ENCODE measurements around the gene NT5C. TPM values are rescaled to one million over a fixed set of nuclear protein-coding genes. Genes with fewer than 3 reads are reported as not detected.
"Not testable (repeated sequence)": the region's sequence is repeated elsewhere in the genome, so short reads cannot be mapped to it uniquely, and the experiment has no call there.

NT5C gene
- total RNA-seq, 1 donor: 24.3 TPM

GRCh38 chr17:75132018-75133000 is 767 bp upstream of the NT5C start:
- H3K27me3 ChIP-seq (ENCODE audit: insufficient read depth, low read length); H3K9me3 ChIP-seq (ENCODE audit: low read depth, low read length): not testable (repeated sequence)
- Histone ChIP-seq H3K4me1 (ENCODE audit: insufficient read depth, low read length) (peaks cover 17% of the 10 kb centered on the region), H3K4me3 (ENCODE audit: low read length) (peak overlapping the region; percentile 70)

- Histone ChIP-seq H3K4me1 (ENCODE audit: insufficient read depth, low read length) (peaks cover 27% of the 10 kb centered on the region), H3K4me3 (ENCODE audit: low read length) (peak overlapping the region; percentile 70), H3K9me3 (ENCODE audit: low read depth, low read length) (no peaks in the 10 kb centered on the region), H3K27me3 (ENCODE audit: insufficient read depth, low read length) (no peaks in the 10 kb centered on the region)
Observed at GRCh38 chr17:75130632-75131277, 787 bp downstream of the NT5C start.

- no peak overlapping the region for H3K4me3 ChIP-seq (ENCODE audit: low read length)
- no peaks in the 10 kb centered on the region for H3K27me3 ChIP-seq (ENCODE audit: insufficient read depth, low read length)
- H3K4me1 ChIP-seq (ENCODE audit: insufficient read depth, low read length): peaks cover 33% of the 10 kb centered on the region
- no peaks in the 10 kb centered on the region for H3K9me3 ChIP-seq (ENCODE audit: low read depth, low read length)
Observed at GRCh38 chr17:75130059-75130631, 1.4 kb downstream of the NT5C start.

- no peaks in the 10 kb centered on the region for H3K27me3 ChIP-seq (ENCODE audit: insufficient read depth, low read length)
- no peaks in the 10 kb centered on the region for H3K9me3 ChIP-seq (ENCODE audit: low read depth, low read length)
- H3K4me3 ChIP-seq (ENCODE audit: low read length): no peak overlapping the region
- H3K4me1 ChIP-seq (ENCODE audit: insufficient read depth, low read length): peaks cover 39% of the 10 kb centered on the region
Observed at GRCh38 chr17:75129576-75129975, 2.0 kb downstream of the NT5C start.

- Histone ChIP-seq H3K9me3 (ENCODE audit: low read depth, low read length) (no peaks in the 10 kb centered on the region), H3K4me1 (ENCODE audit: insufficient read depth, low read length) (peaks cover 46% of the 10 kb centered on the region), H3K27me3 (ENCODE audit: insufficient read depth, low read length) (no peaks in the 10 kb centered on the region), H3K4me3 (ENCODE audit: low read length) (no peak overlapping the region)
Observed at GRCh38 chr17:75128694-75129505, 2.6 kb downstream of the NT5C start.

- H3K4me1 ChIP-seq (ENCODE audit: insufficient read depth, low read length): peaks cover 50% of the 10 kb centered on the region
- not testable (repeated sequence) for H3K9me3 ChIP-seq (ENCODE audit: low read depth, low read length); H3K27me3 ChIP-seq (ENCODE audit: insufficient read depth, low read length); H3K4me3 ChIP-seq (ENCODE audit: low read length)
Observed at GRCh38 chr17:75127936-75128335, 3.6 kb downstream of the NT5C start.

GRCh38 chr17:75126954-75127353 is 4.6 kb downstream of the NT5C start:
- no peaks in the 10 kb centered on the region for H3K27me3 ChIP-seq (ENCODE audit: insufficient read depth, low read length)
- H3K9me3 ChIP-seq (ENCODE audit: low read depth, low read length): no peaks in the 10 kb centered on the region
- H3K4me1 ChIP-seq (ENCODE audit: insufficient read depth, low read length): peaks cover 44% of the 10 kb centered on the region
- H3K4me3 ChIP-seq (ENCODE audit: low read length): no peak overlapping the region

GRCh38 chr17:75125984-75126383 is 5.6 kb downstream of the NT5C start:
- Histone ChIP-seq H3K27me3 (ENCODE audit: insufficient read depth, low read length) (no peaks in the 10 kb centered on the region), H3K9me3 (ENCODE audit: low read depth, low read length) (no peaks in the 10 kb centered on the region), H3K4me1 (ENCODE audit: insufficient read depth, low read length) (peaks cover 39% of the 10 kb centered on the region), H3K4me3 (ENCODE audit: low read length) (no peak overlapping the region)

GRCh38 chr17:75124819-75125162 is 6.8 kb downstream of the NT5C start:
- Histone ChIP-seq H3K4me3 (ENCODE audit: low read length) (no peak overlapping the region), H3K9me3 (ENCODE audit: low read depth, low read length) (no peaks in the 10 kb centered on the region), H3K4me1 (ENCODE audit: insufficient read depth, low read length) (peaks cover 39% of the 10 kb centered on the region), H3K27me3 (ENCODE audit: insufficient read depth, low read length) (no peaks in the 10 kb centered on the region)

- Histone ChIP-seq H3K9me3 (ENCODE audit: low read depth, low read length) (no peaks in the 10 kb centered on the region), H3K4me3 (ENCODE audit: low read length) (no peak overlapping the region), H3K27me3 (ENCODE audit: insufficient read depth, low read length) (no peaks in the 10 kb centered on the region)
Observed at GRCh38 chr17:75124041-75124818, 7.3 kb downstream of the NT5C start.

GRCh38 chr17:75118307-75118706 is 13.2 kb downstream of the NT5C start:
- no peaks in the 10 kb centered on the region for H3K27me3 ChIP-seq (ENCODE audit: insufficient read depth, low read length)
- H3K4me1 ChIP-seq (ENCODE audit: insufficient read depth, low read length): peaks cover 30% of the 10 kb centered on the region
- H3K9me3 ChIP-seq (ENCODE audit: low read depth, low read length): no peaks in the 10 kb centered on the region
- H3K4me3 ChIP-seq (ENCODE audit: low read length): no peak overlapping the region

More at GRCh38 chr17:75124041-75124818, 7.3 kb downstream of the NT5C start:
- peaks cover 40% of the 10 kb centered on the region for H3K4me1 ChIP-seq (ENCODE audit: insufficient read depth, low read length)

- no peak overlapping the region for H3K4me3 ChIP-seq (ENCODE audit: low read length)
- peaks cover 39% of the 10 kb centered on the region for H3K4me1 ChIP-seq (ENCODE audit: insufficient read depth, low read length)
- H3K9me3 ChIP-seq (ENCODE audit: low read depth, low read length): no peaks in the 10 kb centered on the region
- no peaks in the 10 kb centered on the region for H3K27me3 ChIP-seq (ENCODE audit: insufficient read depth, low read length)
Observed at GRCh38 chr17:75116737-75117136, 14.8 kb downstream of the NT5C start.

- peaks cover 51% of the 10 kb centered on the region for H3K4me1 ChIP-seq (ENCODE audit: insufficient read depth, low read length)
- no peaks in the 10 kb centered on the region for H3K27me3 ChIP-seq (ENCODE audit: insufficient read depth, low read length)
- H3K9me3 ChIP-seq (ENCODE audit: low read depth, low read length): no peaks in the 10 kb centered on the region
- H3K4me3 ChIP-seq (ENCODE audit: low read length): no peak overlapping the region
Observed at GRCh38 chr17:75115555-75115954, 16.0 kb downstream of the NT5C start.
